IMR-90 (cell line): Measurements from ENCODE around the gene LDLRAD4. TPM values are rescaled to one million over a fixed set of nuclear protein-coding genes. Genes with fewer than 3 reads are reported as not detected.

Source experiments
- ATAC-seq: fragments of 200-7000 bp; cut with Tn5 transposase; 2 replicates; pipeline ENCODE4 v1.9.1; 2020; ENCODE audit warnings: low read depth, mild to moderate bottlenecking, moderate library complexity
- BruUV-seq: library from RNA; stranded (reverse); fragments of 400-500 nt; replicated peaks from 2 replicates; lab custom pipeline; 2021; lab: Mats Ljungman, UMichigan
- CTCF ChIA-PET: fragments of 300-600 bp; formaldehyde crosslinking; extraction: SDS; loops from one replicate; lab custom pipeline; 2021; ENCODE audit warnings: antibody characterized with exemption; lab: Yijun Ruan, JAX
- POLR2A ChIA-PET: fragments of 300-600 bp; sonication (Branson Sonifier 250); formaldehyde crosslinking; loops from one replicate; lab custom pipeline; 2022; ENCODE audit warnings: antibody characterized with exemption; ENCODE audit not compliant: unreplicated experiment; lab: Charles Lee
- DNase-seq: peaks from one replicate; pipeline ENCODE4 v3.0.0; 2013
- H2AFZ ChIP-seq: replicated peaks from 2 replicates; pipeline ENCODE3; 2013; ENCODE audit warnings: low read length, mild to moderate bottlenecking; ENCODE audit not compliant: poor library complexity
- H2AK5ac ChIP-seq: 2 replicates; pipeline ENCODE4 v1.6.1; 2013; ENCODE audit warnings: low read depth, low read length, inconsistent platforms
- H2AK9ac ChIP-seq: replicated peaks from 2 replicates; pipeline ENCODE3; 2013; ENCODE audit warnings: mild to moderate bottlenecking, low read depth, low read length, moderate library complexity; ENCODE audit not compliant: poor library complexity
- H2BK120ac ChIP-seq: 2 replicates; pipeline ENCODE4 v1.6.1; 2013; ENCODE audit warnings: low read depth, low read length, inconsistent platforms
- H2BK15ac ChIP-seq: 3 replicates; pipeline ENCODE4 v1.6.1; 2013; ENCODE audit warnings: low read depth, low read length, inconsistent platforms
- H2BK20ac ChIP-seq: 2 replicates; pipeline ENCODE4 v1.6.1; 2013; ENCODE audit warnings: low read depth, mild to moderate bottlenecking, inconsistent platforms, low read length, moderate library complexity
- H2BK5ac ChIP-seq: 2 replicates; pipeline ENCODE4 v1.6.1; 2013; ENCODE audit warnings: mild to moderate bottlenecking, low read depth, low read length, inconsistent platforms; ENCODE audit not compliant: poor library complexity, severe bottlenecking
- H3K14ac ChIP-seq: replicated peaks from 2 replicates; pipeline ENCODE4 v1.6.1; 2013; ENCODE audit warnings: low read depth, low read length, inconsistent platforms
- H3K18ac ChIP-seq: 2 replicates; pipeline ENCODE4 v1.6.1; 2013; ENCODE audit warnings: low read depth, low read length, control low read depth
- H3K23ac ChIP-seq: 2 replicates; pipeline ENCODE4 v1.6.1; 2013; ENCODE audit warnings: low read depth, low read length, inconsistent platforms
- H3K27ac ChIP-seq: 2 replicates; pipeline ENCODE4 v1.5.1; 2013; ENCODE audit warnings: mild to moderate bottlenecking, control low read depth, low read length; ENCODE audit not compliant: insufficient read depth
- H3K27me3 ChIP-seq: 2 replicates; pipeline ENCODE4 v1.6.1; 2013; ENCODE audit warnings: low read length; ENCODE audit not compliant: control insufficient read depth, insufficient read depth
- H3K36me3 ChIP-seq: 2 replicates; pipeline ENCODE4 v1.6.1; 2013; ENCODE audit warnings: low read length, mixed read lengths; ENCODE audit not compliant: control insufficient read depth, insufficient read depth
- H3K4ac ChIP-seq: 2 replicates; pipeline ENCODE4 v1.6.1; 2013; ENCODE audit warnings: low read depth, low read length, inconsistent platforms
- H3K4me1 ChIP-seq: 2 replicates; pipeline ENCODE4 v1.6.1; 2013; ENCODE audit warnings: low read length, mixed read lengths; ENCODE audit not compliant: control insufficient read depth, insufficient read depth
- H3K4me2 ChIP-seq: 2 replicates; pipeline ENCODE4 v1.6.1; 2013; ENCODE audit warnings: low read depth, mild to moderate bottlenecking, control low read depth, low read length, moderate library complexity
- H3K4me3 ChIP-seq: 2 replicates; pipeline ENCODE4 v1.5.1; 2013; ENCODE audit warnings: low read depth, mild to moderate bottlenecking, control low read depth, low read length, moderate library complexity; ENCODE audit not compliant: insufficient read depth
- H3K56ac ChIP-seq: 2 replicates; pipeline ENCODE4 v1.6.1; 2013; ENCODE audit warnings: low read length, inconsistent platforms; ENCODE audit not compliant: insufficient read depth; ENCODE audit errors: extremely low read depth
- H3K79me1 ChIP-seq, 2 experiments: 2 replicates each; pipeline ENCODE4 v1.6.1; 2013; ENCODE audit warnings: low read length in 2 of 2, inconsistent platforms in 1 of 2, low read depth in 1 of 2
- H3K9ac ChIP-seq: 2 replicates; pipeline ENCODE4 v1.6.1; 2013; ENCODE audit warnings: low read depth, low read length, control low read depth
- H3K9me1 ChIP-seq: 2 replicates; pipeline ENCODE4 v1.6.1; 2013; ENCODE audit warnings: low read length, inconsistent platforms; ENCODE audit not compliant: insufficient read depth
- H3K9me3 ChIP-seq: 2 replicates; pipeline ENCODE4 v1.6.1; 2013; ENCODE audit warnings: low read length; ENCODE audit not compliant: control insufficient read depth, insufficient read depth
- H4K20me1 ChIP-seq: 2 replicates; pipeline ENCODE4 v1.6.1; 2013; ENCODE audit warnings: low read length, inconsistent platforms; ENCODE audit not compliant: insufficient read depth
- H4K5ac ChIP-seq: 2 replicates; pipeline ENCODE4 v1.6.1; 2013; ENCODE audit warnings: mild to moderate bottlenecking, low read depth, low read length, control low read depth
- H4K8ac ChIP-seq, 2 experiments: 2 replicates each; pipeline ENCODE4 v1.6.1; 2013; ENCODE audit warnings: low read depth in 2 of 2, low read length in 2 of 2, control low read depth in 1 of 2, inconsistent platforms in 1 of 2
- H4K91ac ChIP-seq: 2 replicates; pipeline ENCODE4 v1.6.1; 2013; ENCODE audit warnings: low read depth, low read length, inconsistent platforms; ENCODE audit not compliant: insufficient read depth
- BHLHE40 ChIP-seq: fragments of 150-350 bp; IDR thresholded peaks from 2 replicates; pipeline ENCODE4 v1.6.1; 2016; ENCODE audit warnings: mild to moderate bottlenecking, low read depth, low read length
- MAFK ChIP-seq: IDR thresholded peaks from 2 replicates; pipeline ENCODE4 v1.6.1; 2012; ENCODE audit warnings: low read depth, low read length, improper control_type of control experiment
- RAD21 ChIP-seq: IDR thresholded peaks from 2 replicates; pipeline ENCODE4 v1.6.1; 2012; ENCODE audit warnings: low read length, improper control_type of control experiment
- RFX5 ChIP-seq: IDR thresholded peaks from 2 replicates; pipeline ENCODE4 v1.8.0; 2012; ENCODE audit warnings: low read depth, mild to moderate bottlenecking, low read length, moderate library complexity
- WGBS, 2 experiments: methylation state at CpG; one replicate each; pipeline versions ENCODE4 v1.1.5 to v1.1.7; 2013; ENCODE audit warnings: missing lambda C conversion rate in 2 of 2; ENCODE audit not compliant: insufficient read length in 1 of 2; ENCODE audit errors: extremely low coverage in 2 of 2; 5-methylcytosine and 5-hydroxymethylcytosine counted together
- dilution Hi-C: fragments of 300-500 bp; cut with HindIII; formaldehyde crosslinking; loops from one replicate; pipeline ENCODE4 v1.14.3; 2018; ENCODE audit warnings: low sequenced_read_pairs; ENCODE audit not compliant: unreplicated experiment
- in situ Hi-C: fragments of 300-500 bp; cut with MboI; formaldehyde crosslinking; loops from 3 replicates; pipeline ENCODE4 v1.14.3; 2019; ENCODE audit warnings: low sequenced_read_pairs, inconsistent platforms, mixed read lengths
- intact Hi-C: fragments of 100-400 bp; cut with micrococcal nuclease; formaldehyde crosslinking; loops from 2 replicates; pipeline ENCODE4 v1.10.0; 2022
- polyA plus RNA-seq, 3 experiments: library from polyadenylated mRNA; depleted of rRNA; stranded (reverse); fragments of >200 nt; gene quantifications; 2 replicates each; pipeline ENCODE4 v1.2.3, GENCODE V29; 2012; ENCODE audit warnings: low replicate concordance in 1 of 3
- total RNA-seq: library from RNA; depleted of rRNA; stranded (reverse); fragments of >200 nt; gene quantifications from 2 replicates; pipeline ENCODE4 v1.2.3, GENCODE V29; 2012
- TF ChIP-seq, protein P1 (sequence below): fragments of 150-350 bp; IDR thresholded peaks from 2 replicates; pipeline ENCODE4 v1.6.1; 2016; ENCODE audit warnings: low read depth, mild to moderate bottlenecking, low read length, moderate library complexity, borderline replicate concordance

LDLRAD4 gene
- total and polyA plus RNA-seq, 2 of the 4 experiments (the other 2 are of a cell fraction): not detected

DNA sequence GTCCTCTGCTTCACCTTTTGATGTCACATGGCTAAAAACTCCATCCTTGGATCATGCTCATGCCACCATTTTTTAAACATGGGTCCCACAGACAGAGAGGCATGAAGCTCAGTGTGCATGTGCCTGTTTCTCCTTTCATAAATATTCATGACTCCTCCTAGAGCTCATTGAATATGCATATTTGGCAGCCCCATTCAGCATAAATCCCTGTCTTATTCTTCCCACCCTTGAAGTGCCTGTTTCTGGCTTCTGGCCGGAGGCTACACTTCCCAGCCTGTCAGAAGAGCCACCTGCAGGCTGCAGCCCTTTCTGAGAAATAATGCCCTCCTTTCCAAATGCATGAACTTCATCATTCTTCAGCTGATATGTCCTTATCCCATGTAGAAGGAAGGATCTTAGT, 109.7 kb downstream of the LDLRAD4 start:
- no peak overlapping the region for H4K91ac ChIP-seq
- DNase-seq: no peak
- H2BK20ac ChIP-seq: no peak overlapping the region
- ATAC-seq: no peak
- WGBS, 2 experiments: no CpG with 5 or more reads among the region's 1 CpG
- no peak overlapping the region for H3K18ac ChIP-seq
- in situ Hi-C loops: no loop called here
- H3K79me1 ChIP-seq: no peaks in the 10 kb centered on the region
- H3K9me3 ChIP-seq: no peaks in the 10 kb centered on the region
- no peak overlapping the region for H3K4me2 ChIP-seq
- H4K8ac ChIP-seq: no peak overlapping the region
- H2BK5ac ChIP-seq: no peak overlapping the region
- no peaks in the 10 kb centered on the region for H3K9me1 ChIP-seq
- no peaks in the 10 kb centered on the region for H3K27me3 ChIP-seq
- no peak overlapping the region for H4K5ac ChIP-seq
- ChIA-PET CTCF (no interaction called here), POLR2A (no interaction called here)
- intact Hi-C loops: no loop called here
- H2BK120ac ChIP-seq: no peak overlapping the region
- H2AFZ ChIP-seq: no peak overlapping the region
- no peak overlapping the region for H2BK15ac ChIP-seq
- no peak overlapping the region for H3K9ac ChIP-seq
- H3K56ac ChIP-seq: no peak overlapping the region
- no peaks in the 10 kb centered on the region for H3K36me3 ChIP-seq
- H3K23ac ChIP-seq: no peak overlapping the region
- no peak overlapping the region for H2AK5ac ChIP-seq
- H3K4me3 ChIP-seq: no peak overlapping the region
- no peak overlapping the region for H3K27ac ChIP-seq
- H4K20me1 ChIP-seq: no peaks in the 10 kb centered on the region
- H3K4me1 ChIP-seq: no peaks in the 10 kb centered on the region
- TF ChIP-seq, protein P1, sequence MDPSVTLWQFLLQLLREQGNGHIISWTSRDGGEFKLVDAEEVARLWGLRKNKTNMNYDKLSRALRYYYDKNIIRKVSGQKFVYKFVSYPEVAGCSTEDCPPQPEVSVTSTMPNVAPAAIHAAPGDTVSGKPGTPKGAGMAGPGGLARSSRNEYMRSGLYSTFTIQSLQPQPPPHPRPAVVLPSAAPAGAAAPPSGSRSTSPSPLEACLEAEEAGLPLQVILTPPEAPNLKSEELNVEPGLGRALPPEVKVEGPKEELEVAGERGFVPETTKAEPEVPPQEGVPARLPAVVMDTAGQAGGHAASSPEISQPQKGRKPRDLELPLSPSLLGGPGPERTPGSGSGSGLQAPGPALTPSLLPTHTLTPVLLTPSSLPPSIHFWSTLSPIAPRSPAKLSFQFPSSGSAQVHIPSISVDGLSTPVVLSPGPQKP: no peak
- TF ChIP-seq RAD21 (no peak), RFX5 (no peak), BHLHE40 (no peak), MAFK (no peak)
- H3K4ac ChIP-seq: no peak overlapping the region
- no peak overlapping the region for H2AK9ac ChIP-seq
- no TSS peak for BruUV-seq
- dilution Hi-C loops: no loop called here
- H3K14ac ChIP-seq: no peak overlapping the region
